Tibial nerve (tissue), 4 donors: ENCODE measurements around the gene GRIN1.

Experiments
- CTCF ChIP-seq, 5 experiments: fragments of 200-600 bp in 3 of 5; fragments of 450-650 bp in 2 of 5; sonication (generic) in 3 of 5; IDR thresholded peaks; one replicate each; pipeline ENCODE4 v1.5.1; 2016 to 2019; ENCODE audit warnings: antibody characterized with exemption in 5 of 5, mild to moderate bottlenecking in 3 of 5, moderate library complexity in 2 of 5
- EP300 ChIP-seq, 2 donors: sonication (generic); formaldehyde crosslinking; IDR thresholded peaks; one replicate each; pipeline ENCODE4 v1.6.1; 2017; ENCODE audit warnings: antibody characterized with exemption in 2 of 2, mild to moderate bottlenecking in 1 of 2
- POLR2A ChIP-seq, 2 donors: fragments of 450-650 bp; IDR thresholded peaks; one replicate each; pipeline ENCODE4 v1.6.1; 2017; ENCODE audit warnings: antibody characterized with exemption in 2 of 2, mild to moderate bottlenecking in 2 of 2, moderate library complexity in 2 of 2

- TF ChIP-seq CTCF (IDR thresholded peaks at IDR 0.05): no peak
- no peak for TF ChIP-seq POLR2A (IDR thresholded peaks at IDR 0.05)
- no peak for TF ChIP-seq EP300 (IDR thresholded peaks at IDR 0.05)
Measured at GRCh38 chr9:137184881-137185660, 46.1 kb downstream of the GRIN1 start.
